HCT116 (cell line): ENCODE results near the gene ASIP. TPM values are rescaled to one million over a fixed set of nuclear protein-coding genes. Genes with fewer than 3 reads are reported as not detected.

Experiments used
- ATAC-seq: fragments of 200-7000 bp; cut with Tn5 transposase; 2 replicates; pipeline ENCODE4 v1.9.1; 2020; ENCODE audit warnings: mild to moderate bottlenecking, moderate library complexity
- BruUV-seq: library from RNA; stranded (reverse); fragments of 400-500 nt; replicated peaks from 2 replicates; lab custom pipeline; 2021; lab: Mats Ljungman, UMichigan
- CTCF ChIA-PET: fragments of 300-600 bp; sonication (Branson Sonifier 250); formaldehyde crosslinking; loops from one replicate; lab custom pipeline; 2021; ENCODE audit warnings: antibody characterized with exemption; lab: Charles Lee
- POLR2A ChIA-PET: fragments of 300-600, 350-600 bp; sonication (Branson Sonifier 250); formaldehyde crosslinking; loops from one replicate; lab custom pipeline; 2021; ENCODE audit warnings: antibody characterized with exemption; lab: Charles Lee
- RAD21 ChIA-PET, 2 experiments: fragments of 300-600 bp; sonication (Branson Sonifier 250); formaldehyde crosslinking; loops; one replicate each; lab custom pipeline; 2023; ENCODE audit warnings: low total read pairs in 2 of 2; ENCODE audit not compliant: uncharacterized antibody in 2 of 2, unreplicated experiment in 2 of 2, low non-redundant PET in 1 of 2; lab: Charles Lee
- DNase-seq: peaks from one replicate; pipeline ENCODE4 v3.0.0-alpha.2; 2010; ENCODE audit warnings: low read depth, low spot score
- H2AFZ ChIP-seq: fragments of 200-600 bp; shearing (Covaris generic), sonication (generic); 2 replicates; pipeline ENCODE4 v1.6.1; 2017; ENCODE audit warnings: low read depth, mixed run types, mixed read lengths, antibody characterized with exemption, low read length; ENCODE audit not compliant: poor library complexity, severe bottlenecking
- H3K27ac ChIP-seq: 2 replicates; pipeline ENCODE4 v1.5.1; 2012; ENCODE audit warnings: low read depth, low read length
- H3K27me3 ChIP-seq: fragments of 200-600 bp; sonication (generic); 2 replicates; pipeline ENCODE4 v1.6.1; 2016; ENCODE audit warnings: mixed run types, low read length, mixed read lengths; ENCODE audit not compliant: insufficient read depth
- H3K36me3 ChIP-seq, 2 experiments: fragments of 200-500 bp in 1 of 2; fragments of 200-600 bp in 1 of 2; sonication (Bioruptor generic) in 1 of 2; sonication (generic) in 1 of 2; 2 replicates each; pipeline versions ENCODE4 v1.5.1 to v1.6.1; 2014 to 2016; ENCODE audit warnings: low read length in 2 of 2, inconsistent platforms in 1 of 2, mixed read lengths in 1 of 2, mixed run types in 1 of 2; ENCODE audit not compliant: insufficient read depth in 2 of 2, control insufficient read depth in 1 of 2
- H3K4me1 ChIP-seq, 2 experiments: fragments of 200-600 bp in 1 of 2; sonication (generic) in 1 of 2; 2 replicates each; pipeline versions ENCODE4 v1.5.1 to v1.6.1; 2012 to 2017; ENCODE audit warnings: low read length in 2 of 2, inconsistent platforms in 1 of 2, mild to moderate bottlenecking in 1 of 2, mixed read lengths in 1 of 2, mixed run types in 1 of 2, moderate library complexity in 1 of 2; ENCODE audit not compliant: insufficient read depth in 2 of 2, control insufficient read depth in 1 of 2
- H3K4me2 ChIP-seq: fragments of 200-600 bp; sonication (generic); 2 replicates; pipeline ENCODE4 v1.6.1; 2017; ENCODE audit warnings: mixed run types, low read length, mixed read lengths
- H3K4me3 ChIP-seq, 2 experiments: fragments of 200-600 bp in 1 of 2; sonication (generic) in 1 of 2; replicated peaks in 1 of 2; 2 replicates each; pipeline ENCODE4 v1.5.1; 2011 to 2016; ENCODE audit warnings: low read length in 2 of 2, control low read depth in 1 of 2, low read depth in 1 of 2, mild to moderate bottlenecking in 1 of 2, mixed read lengths in 1 of 2, mixed run types in 1 of 2
- H3K79me2 ChIP-seq: fragments of 200-600 bp; sonication (generic); 2 replicates; pipeline ENCODE4 v1.6.1; 2017; ENCODE audit warnings: mild to moderate bottlenecking, mixed run types, low read length, moderate library complexity, mixed read lengths; ENCODE audit not compliant: insufficient read depth
- H3K9ac ChIP-seq: fragments of 200-600 bp; sonication (generic); 2 replicates; pipeline ENCODE4 v1.6.1; 2016; ENCODE audit warnings: low read length, mixed read lengths
- H3K9me2 ChIP-seq: fragments of 200-600 bp; sonication (generic), shearing (Covaris generic); 2 replicates; pipeline ENCODE4 v1.6.1; 2017; ENCODE audit warnings: mixed run types, mild to moderate bottlenecking, moderate library complexity; ENCODE audit not compliant: insufficient read depth
- H3K9me3 ChIP-seq, 2 experiments: fragments of 200-500 bp in 1 of 2; fragments of 200-600 bp in 1 of 2; sonication (Bioruptor generic) in 1 of 2; sonication (generic) in 1 of 2; 2 replicates each; pipeline ENCODE4 v1.6.1; 2014 to 2017; ENCODE audit warnings: low read length in 2 of 2, mixed read lengths in 2 of 2, inconsistent platforms in 1 of 2, low read depth in 1 of 2, mild to moderate bottlenecking in 1 of 2, mixed run types in 1 of 2, moderate library complexity in 1 of 2; ENCODE audit not compliant: control insufficient read depth in 1 of 2, insufficient read depth in 1 of 2
- H4K20me1 ChIP-seq: fragments of 200-600 bp; sonication (generic), shearing (Covaris generic); 2 replicates; pipeline ENCODE4 v1.6.1; 2017; ENCODE audit warnings: mixed run types, mild to moderate bottlenecking, moderate library complexity; ENCODE audit not compliant: insufficient read depth
- CBX3 ChIP-seq: IDR thresholded peaks from 2 replicates; pipeline ENCODE4 v1.6.1; 2012; ENCODE audit warnings: low read depth
- CEBPB ChIP-seq: IDR thresholded peaks from 2 replicates; pipeline ENCODE4 v1.6.1; 2012; ENCODE audit warnings: low read depth
- EGR1 ChIP-seq: IDR thresholded peaks from 2 replicates; pipeline ENCODE4 v1.6.1; 2012; ENCODE audit warnings: low read depth
- ELF1 ChIP-seq: IDR thresholded peaks from 2 replicates; pipeline ENCODE4 v1.6.1; 2012; ENCODE audit warnings: low read depth, borderline replicate concordance
- EZH2 ChIP-seq: fragments of 200-600 bp; sonication (generic); IDR thresholded peaks from 2 replicates; pipeline ENCODE4 v1.6.1; 2017; ENCODE audit warnings: antibody characterized with exemption, mixed run types
- EZH2phosphoT487 ChIP-seq: fragments of 200-600 bp; IDR thresholded peaks from 2 replicates; pipeline ENCODE4 v1.6.1; 2018; ENCODE audit warnings: antibody characterized with exemption, borderline replicate concordance
- FOSL1 ChIP-seq: IDR thresholded peaks from 2 replicates; pipeline ENCODE4 v1.6.1; 2012; ENCODE audit warnings: low read depth
- JUND ChIP-seq: IDR thresholded peaks from 2 replicates; pipeline ENCODE4 v1.6.1; 2012
- intact Hi-C: fragments of 100-400 bp; cut with micrococcal nuclease; formaldehyde crosslinking; loops from 2 replicates; pipeline ENCODE4 v1.10.0; 2022
- total RNA-seq: library from RNA; stranded (reverse); gene quantifications from one replicate; pipeline ENCODE4 v1.2.1, GENCODE V29; 2021; ENCODE audit not compliant: unreplicated experiment
- TF ChIP-seq, protein P1 (sequence below): IDR thresholded peaks from 2 replicates; pipeline ENCODE4 v1.6.1; 2012
- TF ChIP-seq, protein P2 (sequence below): IDR thresholded peaks from 2 replicates; pipeline ENCODE4 v1.6.1; 2011; ENCODE audit warnings: mild to moderate bottlenecking, low read length, moderate library complexity; ENCODE audit not compliant: insufficient replicate concordance; ENCODE audit errors: extremely low read depth
- TF ChIP-seq, protein P3 (sequence below), 3 experiments: fragments of 200-600 bp in 1 of 3; sonication (generic) in 1 of 3; IDR thresholded peaks in 2 of 3; conservative IDR thresholded peaks in 1 of 3; 2 replicates each; pipeline ENCODE4 v1.5.1; 2012 to 2017; ENCODE audit warnings: low read depth in 2 of 3, low read length in 2 of 3, antibody characterized with exemption in 1 of 3, borderline replicate concordance in 1 of 3, control low read depth in 1 of 3, mild to moderate bottlenecking in 1 of 3, mixed read lengths in 1 of 3, mixed run types in 1 of 3, moderate library complexity in 1 of 3; ENCODE audit not compliant: insufficient read depth in 1 of 3
- TF ChIP-seq, protein P4 (sequence below): IDR thresholded peaks from 2 replicates; pipeline ENCODE4 v1.6.1; 2012

Gene ASIP
- total RNA-seq, 1 experiment from 2014 or later, result not detected

DNA sequence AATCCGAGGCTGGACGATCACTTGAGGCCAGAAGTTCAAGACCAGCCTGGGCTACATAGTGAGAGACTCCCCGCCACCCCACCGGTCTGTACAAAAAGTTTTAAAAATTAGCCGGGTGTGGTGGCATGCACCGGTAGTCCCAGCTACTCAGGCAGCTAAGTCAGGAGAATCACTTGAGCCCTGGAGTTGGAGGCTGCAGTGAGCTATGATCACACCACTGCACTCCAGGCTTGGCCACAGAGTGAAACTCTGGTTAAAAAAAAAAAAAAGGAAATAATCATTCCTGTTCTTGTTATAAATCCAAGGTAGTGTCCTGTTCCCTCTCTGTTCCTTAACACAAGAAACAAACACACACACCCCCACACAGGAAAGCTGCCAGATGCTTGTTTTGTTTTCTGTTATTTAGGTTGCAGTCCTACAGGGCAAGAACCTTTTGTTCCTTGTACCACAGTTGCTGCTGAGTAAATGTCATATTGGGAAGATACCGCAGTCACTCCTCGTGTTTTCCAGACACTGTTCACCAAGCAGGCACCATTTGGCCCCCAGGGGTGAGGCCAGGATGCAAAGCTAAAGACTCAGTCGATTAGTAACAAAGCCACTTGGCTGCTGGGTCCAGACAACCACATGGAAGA lies 28.9 kb downstream of the ASIP start:
- intact Hi-C loops, result no loop called here
- DNase-seq, result no peak
- RAD21 ChIA-PET, result no interaction called here
- no peak overlapping the region for H3K4me3 ChIP-seq
- H3K4me1 ChIP-seq, result no peaks in the 10 kb centered on the region
- no peak overlapping the region for H2AFZ ChIP-seq
- no peak for ATAC-seq
- CTCF ChIA-PET, result no interaction called here
- POLR2A ChIA-PET, result interaction anchor here (0.7 kb wide), 1 partner anchor 34 kb away, joined by 3 read pairs; no protein-coding TSS in a partner anchor
- BruUV-seq, result TSS peak; percentile 5
- no peaks in the 10 kb centered on the region for H3K9me2 ChIP-seq
- H3K36me3 ChIP-seq, result peaks cover 10 to 12% of the 10 kb centered on the region in 2 experiments; a peak in 2 of 4 replicates
- H3K27me3 ChIP-seq, result no peaks in the 10 kb centered on the region
- H3K9ac ChIP-seq, result no peak overlapping the region
- H3K27ac ChIP-seq, result no peak overlapping the region
- no peaks in the 10 kb centered on the region for H4K20me1 ChIP-seq
- no peak overlapping the region for H3K4me2 ChIP-seq
- no peaks in the 10 kb centered on the region for H3K79me2 ChIP-seq
- H3K9me3 ChIP-seq, result no peaks in the 10 kb centered on the region
- TF ChIP-seq, protein P1, sequence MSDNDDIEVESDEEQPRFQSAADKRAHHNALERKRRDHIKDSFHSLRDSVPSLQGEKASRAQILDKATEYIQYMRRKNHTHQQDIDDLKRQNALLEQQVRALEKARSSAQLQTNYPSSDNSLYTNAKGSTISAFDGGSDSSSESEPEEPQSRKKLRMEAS, result no peak
- TF ChIP-seq, protein P2, sequence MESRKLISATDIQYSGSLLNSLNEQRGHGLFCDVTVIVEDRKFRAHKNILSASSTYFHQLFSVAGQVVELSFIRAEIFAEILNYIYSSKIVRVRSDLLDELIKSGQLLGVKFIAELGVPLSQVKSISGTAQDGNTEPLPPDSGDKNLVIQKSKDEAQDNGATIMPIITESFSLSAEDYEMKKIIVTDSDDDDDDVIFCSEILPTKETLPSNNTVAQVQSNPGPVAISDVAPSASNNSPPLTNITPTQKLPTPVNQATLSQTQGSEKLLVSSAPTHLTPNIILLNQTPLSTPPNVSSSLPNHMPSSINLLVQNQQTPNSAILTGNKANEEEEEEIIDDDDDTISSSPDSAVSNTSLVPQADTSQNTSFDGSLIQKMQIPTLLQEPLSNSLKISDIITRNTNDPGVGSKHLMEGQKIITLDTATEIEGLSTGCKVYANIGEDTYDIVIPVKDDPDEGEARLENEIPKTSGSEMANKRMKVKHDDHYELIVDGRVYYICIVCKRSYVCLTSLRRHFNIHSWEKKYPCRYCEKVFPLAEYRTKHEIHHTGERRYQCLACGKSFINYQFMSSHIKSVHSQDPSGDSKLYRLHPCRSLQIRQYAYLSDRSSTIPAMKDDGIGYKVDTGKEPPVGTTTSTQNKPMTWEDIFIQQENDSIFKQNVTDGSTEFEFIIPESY, result no peak
- TF ChIP-seq EZH2phosphoT487, result no peak
- TF ChIP-seq EGR1, result no peak
- TF ChIP-seq JUND, result no peak

DNA sequence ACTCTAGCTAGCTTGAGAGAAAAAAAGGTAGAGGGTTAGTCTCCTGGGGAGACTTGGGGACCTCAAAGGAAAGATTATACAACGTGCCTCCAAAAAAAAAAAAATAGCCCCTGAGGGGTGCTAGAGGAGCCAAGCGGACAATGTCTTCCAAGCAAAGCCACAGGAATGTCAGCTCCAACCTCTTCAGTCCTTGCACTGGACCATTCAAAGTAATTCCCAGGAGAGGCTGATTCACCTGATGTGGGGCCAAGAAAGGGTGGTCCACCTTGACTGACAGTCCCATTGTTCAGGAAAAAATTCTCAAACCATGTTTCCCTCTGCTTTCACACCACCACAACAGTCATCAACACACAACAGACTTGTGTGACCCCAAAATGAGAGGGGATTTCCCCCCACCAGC lies 30.7 kb downstream of the ASIP start:
- H3K36me3 ChIP-seq, result peaks cover 17 to 23% of the 10 kb centered on the region in 2 experiments; a peak in 2 of 4 replicates
- BruUV-seq, result no TSS peak
- no peaks in the 10 kb centered on the region for H3K27me3 ChIP-seq
- ATAC-seq, result no peak
- no peak overlapping the region for H3K4me2 ChIP-seq
- no peak overlapping the region for H2AFZ ChIP-seq
- no peak overlapping the region for H3K9ac ChIP-seq
- no peak overlapping the region for H3K27ac ChIP-seq
- intact Hi-C loops, result no loop called here
- ChIA-PET CTCF (no interaction called here), RAD21 (no interaction called here), POLR2A (no interaction called here)
- H3K79me2 ChIP-seq, result no peaks in the 10 kb centered on the region
- no peaks in the 10 kb centered on the region for H4K20me1 ChIP-seq
- no peaks in the 10 kb centered on the region for H3K9me3 ChIP-seq
- DNase-seq, result no peak
- no peaks in the 10 kb centered on the region for H3K4me1 ChIP-seq
- no peak overlapping the region for H3K4me3 ChIP-seq
- no peaks in the 10 kb centered on the region for H3K9me2 ChIP-seq
- TF ChIP-seq CEBPB (no peak), EGR1 (no peak), FOSL1 (no peak), EZH2 (no peak), JUND (no peak), CBX3 (no peak), ELF1 (no peak)
- TF ChIP-seq, protein P3, sequence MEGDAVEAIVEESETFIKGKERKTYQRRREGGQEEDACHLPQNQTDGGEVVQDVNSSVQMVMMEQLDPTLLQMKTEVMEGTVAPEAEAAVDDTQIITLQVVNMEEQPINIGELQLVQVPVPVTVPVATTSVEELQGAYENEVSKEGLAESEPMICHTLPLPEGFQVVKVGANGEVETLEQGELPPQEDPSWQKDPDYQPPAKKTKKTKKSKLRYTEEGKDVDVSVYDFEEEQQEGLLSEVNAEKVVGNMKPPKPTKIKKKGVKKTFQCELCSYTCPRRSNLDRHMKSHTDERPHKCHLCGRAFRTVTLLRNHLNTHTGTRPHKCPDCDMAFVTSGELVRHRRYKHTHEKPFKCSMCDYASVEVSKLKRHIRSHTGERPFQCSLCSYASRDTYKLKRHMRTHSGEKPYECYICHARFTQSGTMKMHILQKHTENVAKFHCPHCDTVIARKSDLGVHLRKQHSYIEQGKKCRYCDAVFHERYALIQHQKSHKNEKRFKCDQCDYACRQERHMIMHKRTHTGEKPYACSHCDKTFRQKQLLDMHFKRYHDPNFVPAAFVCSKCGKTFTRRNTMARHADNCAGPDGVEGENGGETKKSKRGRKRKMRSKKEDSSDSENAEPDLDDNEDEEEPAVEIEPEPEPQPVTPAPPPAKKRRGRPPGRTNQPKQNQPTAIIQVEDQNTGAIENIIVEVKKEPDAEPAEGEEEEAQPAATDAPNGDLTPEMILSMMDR (IDR thresholded peaks at IDR 0.05 in 2 of 3, conservative IDR thresholded peaks at IDR 0.05 in 1 of 3; ENCODE audit: borderline replicate concordance in 1 of 3, insufficient read depth in 1 of 3, low read depth in 2 of 3, low read length in 2 of 3), result no peak
- TF ChIP-seq, protein P4, sequence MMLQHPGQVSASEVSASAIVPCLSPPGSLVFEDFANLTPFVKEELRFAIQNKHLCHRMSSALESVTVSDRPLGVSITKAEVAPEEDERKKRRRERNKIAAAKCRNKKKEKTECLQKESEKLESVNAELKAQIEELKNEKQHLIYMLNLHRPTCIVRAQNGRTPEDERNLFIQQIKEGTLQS, result no peak
- TF ChIP-seq, protein P2, result no peak
